WTC11 (cell line): ENCODE measurements around the gene DMD. TPM values are rescaled to one million over a fixed set of nuclear protein-coding genes. Genes with fewer than 3 reads are reported as not detected.

Source experiments
- ATAC-seq: fragments of 200-7000 bp; cut with Tn5 transposase; 2 replicates; pipeline ENCODE4 v1.10.0; 2021; ENCODE audit warnings: mild to moderate bottlenecking, moderate library complexity
- CTCF ChIA-PET: fragments of 300-600 bp; sonication (Branson Sonifier 250); formaldehyde crosslinking; loops from one replicate; lab custom pipeline; 2021; ENCODE audit warnings: antibody characterized with exemption; lab: Charles Lee
- POLR2A ChIA-PET: fragments of 350-600 bp; sonication (Branson Sonifier 250); formaldehyde crosslinking; loops from one replicate; lab custom pipeline; 2021; ENCODE audit warnings: antibody characterized with exemption; lab: Charles Lee
- DNase-seq: peaks from one replicate; pipeline ENCODE4 v3.0.0; 2021; ENCODE audit warnings: low spot score
- H3K27ac Mint-ChIP-seq: 2 replicates; pipeline ENCODE4 v1.8.0; 2021; ENCODE audit warnings: mixed read lengths
- H3K27me3 Mint-ChIP-seq: 2 replicates; pipeline ENCODE4 v1.8.0; 2021; ENCODE audit warnings: low read depth, mild to moderate bottlenecking, moderate library complexity, mixed read lengths
- H3K36me3 Mint-ChIP-seq: 2 replicates; pipeline ENCODE4 v1.8.0; 2021; ENCODE audit warnings: mixed read lengths
- H3K4me1 Mint-ChIP-seq: 2 replicates; pipeline ENCODE4 v1.8.0; 2022; ENCODE audit warnings: mixed read lengths
- H3K4me3 Mint-ChIP-seq: 2 replicates; pipeline ENCODE4 v1.8.0; 2021; ENCODE audit warnings: mild to moderate bottlenecking, moderate library complexity, mixed read lengths
- H3K9me3 Mint-ChIP-seq: 2 replicates; pipeline ENCODE4 v1.8.0; 2021; ENCODE audit warnings: mixed read lengths
- E2F1 ChIP-seq: sonication (generic); formaldehyde crosslinking; IDR thresholded peaks from 2 replicates; pipeline ENCODE4 v1.8.0; 2022; ENCODE audit warnings: mild to moderate bottlenecking, missing genetic modification reagents
- MAX ChIP-seq: sonication (generic); formaldehyde crosslinking; IDR thresholded peaks from 2 replicates; pipeline ENCODE4 v1.8.0; 2022; ENCODE audit warnings: mild to moderate bottlenecking, missing genetic modification reagents
- NR2C2 ChIP-seq: sonication (generic); formaldehyde crosslinking; IDR thresholded peaks from 2 replicates; pipeline ENCODE4 v1.8.0; 2022; ENCODE audit warnings: mild to moderate bottlenecking, missing genetic modification reagents
- RORB ChIP-seq: fragments of 250-450 bp; sonication (Bioruptor Pico); IDR thresholded peaks from 2 replicates; pipeline ENCODE4 v1.9.0; 2021; ENCODE audit warnings: mild to moderate bottlenecking
- SMAD3 ChIP-seq: sonication (generic); formaldehyde crosslinking; IDR thresholded peaks from 2 replicates; pipeline ENCODE4 v1.8.0; 2022; ENCODE audit warnings: missing genetic modification reagents, mild to moderate bottlenecking, borderline replicate concordance
- TEAD4 ChIP-seq: sonication (generic); formaldehyde crosslinking; IDR thresholded peaks from 2 replicates; pipeline ENCODE4 v1.8.0; 2022; ENCODE audit warnings: mild to moderate bottlenecking, missing genetic modification reagents
- ZNF121 ChIP-seq: sonication (generic); formaldehyde crosslinking; IDR thresholded peaks from 2 replicates; pipeline ENCODE4 v1.8.0; 2023; ENCODE audit warnings: missing genetic modification reagents
- ZNF219 ChIP-seq: sonication (generic); formaldehyde crosslinking; IDR thresholded peaks from 2 replicates; pipeline ENCODE4 v1.8.0; 2023; ENCODE audit warnings: missing genetic modification reagents, mild to moderate bottlenecking, borderline replicate concordance
- ZNF396 ChIP-seq: fragments of 250-450 bp; sonication (Bioruptor Pico); IDR thresholded peaks from 2 replicates; pipeline ENCODE4 v1.8.0; 2021; ENCODE audit warnings: mild to moderate bottlenecking, moderate library complexity, borderline replicate concordance
- total RNA-seq: library from RNA; stranded (reverse); gene quantifications from 3 replicates; pipeline ENCODE4 v1.2.3, GENCODE V29; 2021
- TF ChIP-seq, protein P1 (sequence below): sonication (generic); formaldehyde crosslinking; IDR thresholded peaks from 2 replicates; pipeline ENCODE4 v1.8.0; 2023; ENCODE audit warnings: missing genetic modification reagents, mild to moderate bottlenecking, borderline replicate concordance
- TF ChIP-seq, protein P2 (sequence below): sonication (generic); formaldehyde crosslinking; conservative IDR thresholded peaks from 2 replicates; pipeline ENCODE4 v1.8.1; 2022; ENCODE audit warnings: mild to moderate bottlenecking, missing genetic modification reagents
- TF ChIP-seq, protein P3 (sequence below): fragments of 250-450 bp; sonication (Bioruptor Pico); IDR thresholded peaks from 2 replicates; pipeline ENCODE4 v1.8.0; 2021; ENCODE audit warnings: mild to moderate bottlenecking
- TF ChIP-seq, protein P4 (sequence below): fragments of 250-450 bp; sonication (Bioruptor Pico); IDR thresholded peaks from 2 replicates; pipeline ENCODE4 v1.9.0; 2021; ENCODE audit warnings: mild to moderate bottlenecking
- TF ChIP-seq, protein P5 (sequence below): sonication (generic); formaldehyde crosslinking; IDR thresholded peaks from 2 replicates; pipeline ENCODE4 v1.8.1; 2023; ENCODE audit warnings: mild to moderate bottlenecking, missing genetic modification reagents
- TF ChIP-seq, protein P6 (sequence below): sonication (generic); formaldehyde crosslinking; IDR thresholded peaks from 2 replicates; pipeline ENCODE4 v1.8.0; 2022; ENCODE audit warnings: mild to moderate bottlenecking, missing genetic modification reagents

DMD gene
- total RNA-seq, 1 experiment from 2014 or later, result 9.1 TPM

DNA sequence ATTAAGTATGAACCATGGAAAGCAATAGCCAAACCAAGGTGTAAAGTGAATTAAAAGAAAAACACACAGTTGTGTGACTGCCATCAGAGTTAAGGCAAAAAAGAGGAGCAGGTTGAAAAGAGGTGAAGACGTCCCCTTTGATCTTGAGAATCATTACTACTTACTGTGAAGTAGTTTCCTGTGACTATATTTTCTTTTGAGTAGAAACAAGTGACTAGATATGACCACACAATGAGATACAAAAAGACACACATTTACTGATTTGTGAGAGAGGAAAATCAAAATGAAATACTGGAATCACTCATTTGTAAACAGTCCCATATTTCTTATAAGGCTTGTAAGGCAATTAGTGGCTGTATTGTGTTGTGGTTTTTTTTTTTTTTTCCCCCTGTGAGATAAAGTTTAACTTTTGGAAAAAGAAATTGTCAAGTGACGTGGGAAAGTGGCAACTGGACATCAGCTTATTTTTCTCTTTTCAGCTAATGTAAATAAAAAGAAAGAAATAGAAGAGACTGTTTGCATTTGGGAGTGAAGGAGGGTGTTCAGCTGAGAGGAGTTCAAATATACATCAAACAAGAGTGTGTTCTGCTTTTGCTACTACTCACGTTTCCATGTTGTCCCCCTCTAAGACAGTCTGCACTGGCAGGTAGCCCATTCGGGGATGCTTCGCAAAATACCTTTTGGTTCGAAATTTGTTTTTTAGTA lies 2033.1 kb downstream of the DMD start (continued):
- TF ChIP-seq, protein P1, sequence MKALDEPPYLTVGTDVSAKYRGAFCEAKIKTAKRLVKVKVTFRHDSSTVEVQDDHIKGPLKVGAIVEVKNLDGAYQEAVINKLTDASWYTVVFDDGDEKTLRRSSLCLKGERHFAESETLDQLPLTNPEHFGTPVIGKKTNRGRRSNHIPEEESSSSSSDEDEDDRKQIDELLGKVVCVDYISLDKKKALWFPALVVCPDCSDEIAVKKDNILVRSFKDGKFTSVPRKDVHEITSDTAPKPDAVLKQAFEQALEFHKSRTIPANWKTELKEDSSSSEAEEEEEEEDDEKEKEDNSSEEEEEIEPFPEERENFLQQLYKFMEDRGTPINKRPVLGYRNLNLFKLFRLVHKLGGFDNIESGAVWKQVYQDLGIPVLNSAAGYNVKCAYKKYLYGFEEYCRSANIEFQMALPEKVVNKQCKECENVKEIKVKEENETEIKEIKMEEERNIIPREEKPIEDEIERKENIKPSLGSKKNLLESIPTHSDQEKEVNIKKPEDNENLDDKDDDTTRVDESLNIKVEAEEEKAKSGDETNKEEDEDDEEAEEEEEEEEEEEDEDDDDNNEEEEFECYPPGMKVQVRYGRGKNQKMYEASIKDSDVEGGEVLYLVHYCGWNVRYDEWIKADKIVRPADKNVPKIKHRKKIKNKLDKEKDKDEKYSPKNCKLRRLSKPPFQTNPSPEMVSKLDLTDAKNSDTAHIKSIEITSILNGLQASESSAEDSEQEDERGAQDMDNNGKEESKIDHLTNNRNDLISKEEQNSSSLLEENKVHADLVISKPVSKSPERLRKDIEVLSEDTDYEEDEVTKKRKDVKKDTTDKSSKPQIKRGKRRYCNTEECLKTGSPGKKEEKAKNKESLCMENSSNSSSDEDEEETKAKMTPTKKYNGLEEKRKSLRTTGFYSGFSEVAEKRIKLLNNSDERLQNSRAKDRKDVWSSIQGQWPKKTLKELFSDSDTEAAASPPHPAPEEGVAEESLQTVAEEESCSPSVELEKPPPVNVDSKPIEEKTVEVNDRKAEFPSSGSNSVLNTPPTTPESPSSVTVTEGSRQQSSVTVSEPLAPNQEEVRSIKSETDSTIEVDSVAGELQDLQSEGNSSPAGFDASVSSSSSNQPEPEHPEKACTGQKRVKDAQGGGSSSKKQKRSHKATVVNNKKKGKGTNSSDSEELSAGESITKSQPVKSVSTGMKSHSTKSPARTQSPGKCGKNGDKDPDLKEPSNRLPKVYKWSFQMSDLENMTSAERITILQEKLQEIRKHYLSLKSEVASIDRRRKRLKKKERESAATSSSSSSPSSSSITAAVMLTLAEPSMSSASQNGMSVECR (CRISPR knock-in tag), result no peak
- no peak for TF ChIP-seq ZNF121 (CRISPR knock-in tag)
- no peak for TF ChIP-seq NR2C2 (CRISPR knock-in tag)
- no peak for TF ChIP-seq ZNF396 (CRISPR knock-in tag)
- TF ChIP-seq, protein P2, sequence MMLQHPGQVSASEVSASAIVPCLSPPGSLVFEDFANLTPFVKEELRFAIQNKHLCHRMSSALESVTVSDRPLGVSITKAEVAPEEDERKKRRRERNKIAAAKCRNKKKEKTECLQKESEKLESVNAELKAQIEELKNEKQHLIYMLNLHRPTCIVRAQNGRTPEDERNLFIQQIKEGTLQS, result no peak
- TF ChIP-seq RORB (CRISPR knock-in tag), result no peak
- TF ChIP-seq, protein P3, sequence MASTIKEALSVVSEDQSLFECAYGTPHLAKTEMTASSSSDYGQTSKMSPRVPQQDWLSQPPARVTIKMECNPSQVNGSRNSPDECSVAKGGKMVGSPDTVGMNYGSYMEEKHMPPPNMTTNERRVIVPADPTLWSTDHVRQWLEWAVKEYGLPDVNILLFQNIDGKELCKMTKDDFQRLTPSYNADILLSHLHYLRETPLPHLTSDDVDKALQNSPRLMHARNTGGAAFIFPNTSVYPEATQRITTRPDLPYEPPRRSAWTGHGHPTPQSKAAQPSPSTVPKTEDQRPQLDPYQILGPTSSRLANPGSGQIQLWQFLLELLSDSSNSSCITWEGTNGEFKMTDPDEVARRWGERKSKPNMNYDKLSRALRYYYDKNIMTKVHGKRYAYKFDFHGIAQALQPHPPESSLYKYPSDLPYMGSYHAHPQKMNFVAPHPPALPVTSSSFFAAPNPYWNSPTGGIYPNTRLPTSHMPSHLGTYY (CRISPR knock-in tag), result no peak
- TF ChIP-seq SMAD3 (CRISPR knock-in tag), result no peak

DNA sequence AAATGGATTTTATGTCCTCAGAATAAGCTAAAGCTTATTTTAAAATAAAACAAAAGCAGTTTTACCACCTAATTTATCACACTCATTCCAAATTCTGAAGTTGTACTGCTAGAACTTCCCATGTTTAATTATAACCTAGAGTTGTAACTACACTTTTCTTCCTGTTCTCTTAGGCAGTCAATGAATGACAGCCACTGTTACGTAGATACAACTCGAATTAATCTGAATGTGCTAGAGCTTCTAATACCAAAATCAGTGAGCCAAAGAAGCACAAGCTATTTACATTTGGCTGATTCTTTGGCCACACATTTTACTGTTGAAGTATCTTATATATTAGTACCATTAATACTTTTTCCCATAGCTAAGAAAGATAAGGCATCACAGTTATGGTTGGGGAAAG lies 2040.6 kb downstream of the DMD start:
- DNase-seq (no peak), ATAC-seq (no peak)
- no peak overlapping the region for H3K4me3 Mint-ChIP-seq
- no peaks in the 10 kb centered on the region for H3K9me3 Mint-ChIP-seq
- peaks cover 6% of the 10 kb centered on the region for H3K4me1 Mint-ChIP-seq
- ChIA-PET POLR2A (no interaction called here), CTCF (no interaction called here)
- no peak overlapping the region for H3K27ac Mint-ChIP-seq
- no peaks in the 10 kb centered on the region for H3K27me3 Mint-ChIP-seq
- TF ChIP-seq, protein P4, sequence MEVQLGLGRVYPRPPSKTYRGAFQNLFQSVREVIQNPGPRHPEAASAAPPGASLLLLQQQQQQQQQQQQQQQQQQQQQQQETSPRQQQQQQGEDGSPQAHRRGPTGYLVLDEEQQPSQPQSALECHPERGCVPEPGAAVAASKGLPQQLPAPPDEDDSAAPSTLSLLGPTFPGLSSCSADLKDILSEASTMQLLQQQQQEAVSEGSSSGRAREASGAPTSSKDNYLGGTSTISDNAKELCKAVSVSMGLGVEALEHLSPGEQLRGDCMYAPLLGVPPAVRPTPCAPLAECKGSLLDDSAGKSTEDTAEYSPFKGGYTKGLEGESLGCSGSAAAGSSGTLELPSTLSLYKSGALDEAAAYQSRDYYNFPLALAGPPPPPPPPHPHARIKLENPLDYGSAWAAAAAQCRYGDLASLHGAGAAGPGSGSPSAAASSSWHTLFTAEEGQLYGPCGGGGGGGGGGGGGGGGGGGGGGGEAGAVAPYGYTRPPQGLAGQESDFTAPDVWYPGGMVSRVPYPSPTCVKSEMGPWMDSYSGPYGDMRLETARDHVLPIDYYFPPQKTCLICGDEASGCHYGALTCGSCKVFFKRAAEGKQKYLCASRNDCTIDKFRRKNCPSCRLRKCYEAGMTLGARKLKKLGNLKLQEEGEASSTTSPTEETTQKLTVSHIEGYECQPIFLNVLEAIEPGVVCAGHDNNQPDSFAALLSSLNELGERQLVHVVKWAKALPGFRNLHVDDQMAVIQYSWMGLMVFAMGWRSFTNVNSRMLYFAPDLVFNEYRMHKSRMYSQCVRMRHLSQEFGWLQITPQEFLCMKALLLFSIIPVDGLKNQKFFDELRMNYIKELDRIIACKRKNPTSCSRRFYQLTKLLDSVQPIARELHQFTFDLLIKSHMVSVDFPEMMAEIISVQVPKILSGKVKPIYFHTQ (CRISPR knock-in tag), result no peak
- TF ChIP-seq ZNF219 (CRISPR knock-in tag), result no peak
- TF ChIP-seq MAX (CRISPR knock-in tag), result no peak
- TF ChIP-seq TEAD4 (CRISPR knock-in tag), result no peak
- no peak for TF ChIP-seq E2F1 (CRISPR knock-in tag)
- TF ChIP-seq, protein P5, sequence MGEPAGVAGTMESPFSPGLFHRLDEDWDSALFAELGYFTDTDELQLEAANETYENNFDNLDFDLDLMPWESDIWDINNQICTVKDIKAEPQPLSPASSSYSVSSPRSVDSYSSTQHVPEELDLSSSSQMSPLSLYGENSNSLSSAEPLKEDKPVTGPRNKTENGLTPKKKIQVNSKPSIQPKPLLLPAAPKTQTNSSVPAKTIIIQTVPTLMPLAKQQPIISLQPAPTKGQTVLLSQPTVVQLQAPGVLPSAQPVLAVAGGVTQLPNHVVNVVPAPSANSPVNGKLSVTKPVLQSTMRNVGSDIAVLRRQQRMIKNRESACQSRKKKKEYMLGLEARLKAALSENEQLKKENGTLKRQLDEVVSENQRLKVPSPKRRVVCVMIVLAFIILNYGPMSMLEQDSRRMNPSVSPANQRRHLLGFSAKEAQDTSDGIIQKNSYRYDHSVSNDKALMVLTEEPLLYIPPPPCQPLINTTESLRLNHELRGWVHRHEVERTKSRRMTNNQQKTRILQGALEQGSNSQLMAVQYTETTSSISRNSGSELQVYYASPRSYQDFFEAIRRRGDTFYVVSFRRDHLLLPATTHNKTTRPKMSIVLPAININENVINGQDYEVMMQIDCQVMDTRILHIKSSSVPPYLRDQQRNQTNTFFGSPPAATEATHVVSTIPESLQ (CRISPR knock-in tag), result no peak
- TF ChIP-seq, protein P6, sequence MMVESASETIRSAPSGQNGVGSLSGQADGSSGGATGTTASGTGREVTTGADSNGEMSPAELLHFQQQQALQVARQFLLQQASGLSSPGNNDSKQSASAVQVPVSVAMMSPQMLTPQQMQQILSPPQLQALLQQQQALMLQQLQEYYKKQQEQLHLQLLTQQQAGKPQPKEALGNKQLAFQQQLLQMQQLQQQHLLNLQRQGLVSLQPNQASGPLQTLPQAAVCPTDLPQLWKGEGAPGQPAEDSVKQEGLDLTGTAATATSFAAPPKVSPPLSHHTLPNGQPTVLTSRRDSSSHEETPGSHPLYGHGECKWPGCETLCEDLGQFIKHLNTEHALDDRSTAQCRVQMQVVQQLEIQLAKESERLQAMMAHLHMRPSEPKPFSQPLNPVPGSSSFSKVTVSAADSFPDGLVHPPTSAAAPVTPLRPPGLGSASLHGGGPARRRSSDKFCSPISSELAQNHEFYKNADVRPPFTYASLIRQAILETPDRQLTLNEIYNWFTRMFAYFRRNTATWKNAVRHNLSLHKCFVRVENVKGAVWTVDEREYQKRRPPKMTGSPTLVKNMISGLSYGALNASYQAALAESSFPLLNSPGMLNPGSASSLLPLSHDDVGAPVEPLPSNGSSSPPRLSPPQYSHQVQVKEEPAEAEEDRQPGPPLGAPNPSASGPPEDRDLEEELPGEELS (CRISPR knock-in tag), result no peak
- H3K36me3 Mint-ChIP-seq, result no peaks in the 10 kb centered on the region; the same call in 1 of the 2 replicates
